CD14-positive monocyte (primary cell): ENCODE results near the gene LYZL4. TPM values are rescaled to one million over a fixed set of nuclear protein-coding genes. Genes with fewer than 3 reads are reported as not detected.

Source experiments
- DNase-seq, 3 donors: peaks; one replicate each; pipeline ENCODE4 v3.0.0-alpha.2; 2011 to 2022
- H2AFZ ChIP-seq: 2 replicates; pipeline ENCODE4 v1.6.0; 2012; ENCODE audit warnings: mild to moderate bottlenecking, low read depth, low read length, inconsistent platforms; ENCODE audit not compliant: insufficient read depth, poor library complexity, severe bottlenecking
- H3K27ac ChIP-seq, 2 donors: 1 replicate in 1 of 2; 2 replicates in 1 of 2; pipeline ENCODE4 v1.5.1; 2012 to 2013; ENCODE audit warnings: low read length in 2 of 2, control low read depth in 1 of 2, inconsistent platforms in 1 of 2, low read depth in 1 of 2, mild to moderate bottlenecking in 1 of 2
- H3K27me3 ChIP-seq, 2 donors: one replicate each; pipeline versions ENCODE4 v1.6.0 to v1.6.1; 2011 to 2013; ENCODE audit warnings: low read length in 2 of 2; ENCODE audit not compliant: control insufficient read depth in 2 of 2, insufficient read depth in 2 of 2
- H3K36me3 ChIP-seq, 2 donors: replicated peaks in 1 of 2; 1 replicate in 1 of 2; 2 replicates in 1 of 2; pipeline versions ENCODE4 v1.5.1 to v1.6.1; 2012 to 2013; ENCODE audit warnings: low read length in 2 of 2, control low read depth in 1 of 2, inconsistent platforms in 1 of 2, mild to moderate bottlenecking in 1 of 2; ENCODE audit not compliant: insufficient read depth in 2 of 2, control insufficient read depth in 1 of 2
- H3K4me1 ChIP-seq, 2 donors: 1 replicate in 1 of 2; 2 replicates in 1 of 2; pipeline versions ENCODE4 v1.5.1 to v1.6.1; 2012 to 2013; ENCODE audit warnings: low read length in 2 of 2, control low read depth in 1 of 2, inconsistent platforms in 1 of 2, mild to moderate bottlenecking in 1 of 2, moderate library complexity in 1 of 2; ENCODE audit not compliant: insufficient read depth in 2 of 2, control insufficient read depth in 1 of 2
- H3K4me2 ChIP-seq: replicated peaks from 2 replicates; pipeline ENCODE3; 2012; ENCODE audit warnings: low read length, moderate library complexity, mild to moderate bottlenecking; ENCODE audit not compliant: poor library complexity, severe bottlenecking; ENCODE audit errors: extremely low read depth
- H3K4me3 ChIP-seq, 3 experiments: fragments of 200-600 bp in 1 of 3; sonication (generic) in 1 of 3; replicated peaks in 1 of 3; 1 replicate in 2 of 3; 2 replicates in 1 of 3; pipeline ENCODE4 v1.5.1; 2011 to 2013; ENCODE audit warnings: low read length in 3 of 3, mild to moderate bottlenecking in 3 of 3, control low read depth in 2 of 3, low read depth in 2 of 3, inconsistent platforms in 1 of 3, moderate library complexity in 1 of 3
- H3K79me2 ChIP-seq: 2 replicates; pipeline ENCODE4 v1.6.0; 2012; ENCODE audit warnings: mild to moderate bottlenecking, control low read depth, inconsistent platforms, low read length, moderate library complexity; ENCODE audit not compliant: insufficient read depth
- H3K9ac ChIP-seq: 2 replicates; pipeline ENCODE4 v1.6.0; 2017; ENCODE audit warnings: low read length, mild to moderate bottlenecking; ENCODE audit not compliant: insufficient read depth, poor library complexity, severe bottlenecking
- H3K9me3 ChIP-seq, 2 donors: replicated peaks in 1 of 2; 1 replicate in 1 of 2; 2 replicates in 1 of 2; pipeline versions ENCODE4 v1.5.1 to v1.6.1; 2012 to 2013; ENCODE audit warnings: low read length in 2 of 2, control low read depth in 1 of 2; ENCODE audit not compliant: control insufficient read depth in 1 of 2, insufficient read depth in 1 of 2
- H4K20me1 ChIP-seq: 2 replicates; pipeline ENCODE4 v1.6.0; 2012; ENCODE audit warnings: mild to moderate bottlenecking, low read length, control low read depth, moderate library complexity; ENCODE audit not compliant: insufficient read depth
- H3K27ac Mint-ChIP-seq, 7 donors: one replicate each; pipeline ENCODE4 v1.8.0; 2020; ENCODE audit warnings: mild to moderate bottlenecking in 7 of 7, mixed read lengths in 7 of 7, moderate library complexity in 6 of 7, inconsistent platforms in 2 of 7
- H3K27me3 Mint-ChIP-seq, 3 donors: one replicate each; pipeline ENCODE4 v1.8.0; 2021 to 2022; ENCODE audit warnings: low read depth in 3 of 3, mild to moderate bottlenecking in 3 of 3, mixed read lengths in 3 of 3, moderate library complexity in 3 of 3, inconsistent platforms in 1 of 3
- H3K36me3 Mint-ChIP-seq, 2 donors: one replicate each; pipeline ENCODE4 v1.8.0; 2020; ENCODE audit warnings: mixed read lengths in 2 of 2, inconsistent platforms in 1 of 2, mild to moderate bottlenecking in 1 of 2
- H3K4me1 Mint-ChIP-seq: one replicate; pipeline ENCODE4 v1.8.0; 2020; ENCODE audit warnings: mild to moderate bottlenecking, mixed read lengths
- H3K4me3 Mint-ChIP-seq, 2 donors: one replicate each; pipeline ENCODE4 v1.8.0; 2020; ENCODE audit warnings: mild to moderate bottlenecking in 2 of 2, mixed read lengths in 2 of 2, moderate library complexity in 1 of 2
- H3K9me3 Mint-ChIP-seq, 7 donors: one replicate each; pipeline ENCODE4 v1.8.0; 2020 to 2022; ENCODE audit warnings: mixed read lengths in 7 of 7, mild to moderate bottlenecking in 6 of 7, moderate library complexity in 6 of 7, inconsistent platforms in 2 of 7
- WGBS: methylation state at CpG from one replicate; pipeline ENCODE4 v1.1.5; 2013; ENCODE audit warnings: missing lambda C conversion rate; ENCODE audit not compliant: insufficient coverage; 5-methylcytosine and 5-hydroxymethylcytosine counted together
- intact Hi-C, 2 donors: fragments of 100-400 bp; cut with micrococcal nuclease; formaldehyde crosslinking; loops; one replicate each; pipeline versions ENCODE4 v1.15.0 to v1.15.1; 2023
- polyA minus RNA-seq: library from RNA; depleted of rRNA, polyadenylated mRNA; stranded (reverse); fragments of >200 nt; gene quantifications from 2 replicates; pipeline ENCODE4 v1.2.3, GENCODE V29; 2012
- polyA plus RNA-seq, 3 donors: library from polyadenylated mRNA; depleted of rRNA in 1 of 3; unstranded in 2 of 3; stranded (reverse) in 1 of 3; fragments of 300-500 nt in 2 of 3; fragments of >200 nt in 1 of 3; fragmentation: Illumina TruSeq in 2 of 3; gene quantifications; 1 replicate in 2 of 3; 2 replicates in 1 of 3; pipeline ENCODE4 v1.2.3, GENCODE V29; 2012 to 2021
- total RNA-seq, 12 experiments: library from RNA in 1 of 12; stranded (reverse) in 1 of 12; fragments of 120-200 nt in 1 of 12; gene quantifications; one replicate each; pipeline ENCODE4 v1.2.4 and lab custom pipeline; 2013 to 2026; ENCODE audit warnings: mixed read lengths in 6 of 12, inconsistent platforms in 1 of 12
- TF ChIP-seq, protein P1 (sequence below): fragments of 200-600 bp; IDR thresholded peaks from one replicate; pipeline ENCODE4 v1.8.0; 2022; ENCODE audit warnings: antibody characterized with exemption, mild to moderate bottlenecking

Gene LYZL4
- total RNA-seq (2013): not detected
- polyA plus RNA-seq (not detected), polyA minus RNA-seq (not detected in 2 replicates), total RNA-seq (lab: John Stamatoyannopoulos, UW) (0 to 0.46 (median 0) reads per million in 11 experiments)

GRCh38 chr3:42410370-42411131 is at the start of gene LYZL4:
TSS of gene LYZL4 (minus strand) at chr3:42410610. CDS start at chr3:42407251, 3,359 bp downstream.
- 80% methylated on average over 1 of the region's 5 CpGs for WGBS
- Histone ChIP-seq H3K9ac (no peak within 1 kb of the TSS), H3K27ac (no peak within 1 kb of the TSS), H2AFZ (no peak within 1 kb of the TSS), H3K27me3 (no peaks in the 10 kb centered on the region), H4K20me1 (no peaks in the 10 kb centered on the region), H3K36me3 (no peaks in the 10 kb centered on the region), H3K4me2 (no peak within 1 kb of the TSS), H3K79me2 (no peaks in the 10 kb centered on the region), H3K9me3 (no peaks in the 10 kb centered on the region), H3K4me3 (no peak within 1 kb of the TSS), H3K4me1 (no peaks in the 10 kb centered on the region)
- Mint-ChIP-seq H3K9me3 (peaks cover 0 to 8% (median 0%) of the 10 kb centered on the region in 7 donors), H3K4me1 (no peaks in the 10 kb centered on the region), H3K36me3 (no peaks in the 10 kb centered on the region), H3K4me3 (no peak within 1 kb of the TSS), H3K27ac (no peak within 1 kb of the TSS), H3K27me3 (peaks cover 12 to 14% (median 13%) of the 10 kb centered on the region in 3 donors)
- DNase-seq: no peak
- intact Hi-C loops: no loop called here
- TF ChIP-seq, protein P1, sequence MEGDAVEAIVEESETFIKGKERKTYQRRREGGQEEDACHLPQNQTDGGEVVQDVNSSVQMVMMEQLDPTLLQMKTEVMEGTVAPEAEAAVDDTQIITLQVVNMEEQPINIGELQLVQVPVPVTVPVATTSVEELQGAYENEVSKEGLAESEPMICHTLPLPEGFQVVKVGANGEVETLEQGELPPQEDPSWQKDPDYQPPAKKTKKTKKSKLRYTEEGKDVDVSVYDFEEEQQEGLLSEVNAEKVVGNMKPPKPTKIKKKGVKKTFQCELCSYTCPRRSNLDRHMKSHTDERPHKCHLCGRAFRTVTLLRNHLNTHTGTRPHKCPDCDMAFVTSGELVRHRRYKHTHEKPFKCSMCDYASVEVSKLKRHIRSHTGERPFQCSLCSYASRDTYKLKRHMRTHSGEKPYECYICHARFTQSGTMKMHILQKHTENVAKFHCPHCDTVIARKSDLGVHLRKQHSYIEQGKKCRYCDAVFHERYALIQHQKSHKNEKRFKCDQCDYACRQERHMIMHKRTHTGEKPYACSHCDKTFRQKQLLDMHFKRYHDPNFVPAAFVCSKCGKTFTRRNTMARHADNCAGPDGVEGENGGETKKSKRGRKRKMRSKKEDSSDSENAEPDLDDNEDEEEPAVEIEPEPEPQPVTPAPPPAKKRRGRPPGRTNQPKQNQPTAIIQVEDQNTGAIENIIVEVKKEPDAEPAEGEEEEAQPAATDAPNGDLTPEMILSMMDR: no peak

- H3K36me3 Mint-ChIP-seq: no peaks in the 10 kb centered on the region
- H3K27me3 Mint-ChIP-seq: peaks cover 4 to 11% (median 5%) of the 10 kb centered on the region in 3 donors
- H3K4me1 Mint-ChIP-seq: no peaks in the 10 kb centered on the region
- no peak overlapping the region for H3K4me2 ChIP-seq
- intact Hi-C loops: no loop called here
- no peaks in the 10 kb centered on the region for H3K79me2 ChIP-seq
- H3K4me3 ChIP-seq: no peak overlapping the region
- H3K27ac ChIP-seq: no peak overlapping the region
- DNase-seq: no peak
- TF ChIP-seq, protein P1: no peak
- no peaks in the 10 kb centered on the region for H3K36me3 ChIP-seq
- no peaks in the 10 kb centered on the region for H3K4me1 ChIP-seq
- no peak overlapping the region for H3K9ac ChIP-seq
- H3K27me3 ChIP-seq: peaks cover 0 to 2% of the 10 kb centered on the region in 2 donors
- H3K4me3 Mint-ChIP-seq: no peak overlapping the region
- no peaks in the 10 kb centered on the region for H3K9me3 ChIP-seq
- H3K27ac Mint-ChIP-seq: no peak overlapping the region
- no peak overlapping the region for H2AFZ ChIP-seq
- H4K20me1 ChIP-seq: no peaks in the 10 kb centered on the region
- peaks cover 0 to 3% (median 0%) of the 10 kb centered on the region in 7 donors for H3K9me3 Mint-ChIP-seq
Measured at GRCh38 chr3:42459151-42459550, 48.7 kb upstream of the LYZL4 start.
